T-helper 17 cell (primary cell): ENCODE data around the gene OR10A3. TPM values are rescaled to one million over a fixed set of nuclear protein-coding genes. Genes with fewer than 3 reads are reported as not detected.

Experiments
- ATAC-seq: fragments of 150-1000 bp; cut with Tn5 transposase; 2 replicates; pipeline ENCODE4 v1.10.0; 2021; ENCODE audit warnings: mild to moderate bottlenecking, moderate library complexity
- DNase-seq, 3 donors: peaks; one replicate each; pipeline versions ENCODE4 v3.0.0 to v3.0.0-alpha.2; 2020 to 2021
- H3K9me3 ChIP-seq: one replicate; pipeline ENCODE4 v1.7.0; 2013; ENCODE audit warnings: low read length, mild to moderate bottlenecking; ENCODE audit not compliant: control insufficient read depth, poor library complexity, severe bottlenecking
- H3K27ac Mint-ChIP-seq: one replicate; pipeline ENCODE4 v1.8.0; 2022; ENCODE audit warnings: mild to moderate bottlenecking, moderate library complexity, mixed read lengths
- H3K27me3 Mint-ChIP-seq: one replicate; pipeline ENCODE4 v1.8.0; 2022; ENCODE audit warnings: mixed read lengths
- H3K36me3 Mint-ChIP-seq: one replicate; pipeline ENCODE4 v1.8.0; 2022; ENCODE audit warnings: low read depth, mixed read lengths
- H3K4me1 Mint-ChIP-seq: one replicate; pipeline ENCODE4 v1.8.0; 2022; ENCODE audit warnings: mild to moderate bottlenecking, mixed read lengths
- H3K4me3 Mint-ChIP-seq: one replicate; pipeline ENCODE4 v1.8.0; 2022; ENCODE audit warnings: mild to moderate bottlenecking, moderate library complexity, mixed read lengths
- total RNA-seq, 4 donors: library from RNA in 2 of 4; stranded (reverse) in 2 of 4; gene quantifications; one replicate each; pipeline ENCODE4 v1.2.3 and lab custom pipeline; 2022 to 2026

Gene OR10A3
- total RNA-seq, 2 donors from 2014 or later = not detected

- DNase-seq (no peak), ATAC-seq (no peak)
- H3K36me3 Mint-ChIP-seq = peaks cover 6% of the 10 kb centered on the region
- no peaks in the 10 kb centered on the region for H3K9me3 ChIP-seq
- peaks cover 2% of the 10 kb centered on the region for H3K4me1 Mint-ChIP-seq
- no peak overlapping the region for H3K4me3 Mint-ChIP-seq
- H3K27ac Mint-ChIP-seq = no peak overlapping the region
- peaks cover 54% of the 10 kb centered on the region for H3K27me3 Mint-ChIP-seq
Observed at GRCh38 chr11:7967826-7968225, 26.3 kb upstream of the OR10A3 start.

- H3K4me3 Mint-ChIP-seq = no peak overlapping the region
- DNase-seq (no peak), ATAC-seq (no peak)
- H3K36me3 Mint-ChIP-seq = peaks cover 6% of the 10 kb centered on the region
- H3K27ac Mint-ChIP-seq = no peak overlapping the region
- peaks cover 52% of the 10 kb centered on the region for H3K27me3 Mint-ChIP-seq
- peaks cover 2% of the 10 kb centered on the region for H3K4me1 Mint-ChIP-seq
- H3K9me3 ChIP-seq = no peaks in the 10 kb centered on the region
Observed at GRCh38 chr11:7967097-7967496, 25.6 kb upstream of the OR10A3 start.

DNA sequence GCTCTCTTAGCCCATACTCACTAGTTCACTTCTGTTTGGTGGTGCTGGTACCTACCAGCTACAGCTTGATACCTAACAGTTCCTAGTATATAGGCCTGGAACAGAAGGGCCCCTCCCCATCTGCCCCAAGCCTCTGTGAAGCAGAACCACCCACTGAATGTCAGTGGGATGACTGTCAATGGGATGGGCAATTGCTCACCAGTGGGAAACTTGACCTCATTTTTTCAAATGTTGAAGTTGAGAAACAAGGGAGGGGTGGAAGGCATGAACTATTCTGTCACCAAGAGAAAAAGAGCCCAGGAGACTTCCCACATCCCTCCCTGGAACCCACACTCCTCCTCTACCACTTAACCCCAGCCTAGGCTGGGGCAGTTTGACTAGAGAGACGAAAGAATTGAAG lies 23.9 kb upstream of the OR10A3 start, which contains the start of gene NLRP10:
Gene NLRP10 (minus strand): TSS at position 62 of the 400 bp plus-strand sequence. CDS start 1,952 bp downstream, outside the sequence.
- H3K36me3 Mint-ChIP-seq = peaks cover 6% of the 10 kb centered on the region
- peaks cover 2% of the 10 kb centered on the region for H3K4me1 Mint-ChIP-seq
- H3K4me3 Mint-ChIP-seq = no peak within 1 kb of the TSS
- no peaks in the 10 kb centered on the region for H3K9me3 ChIP-seq
- DNase-seq = no peak
- peaks cover 56% of the 10 kb centered on the region for H3K27me3 Mint-ChIP-seq
- no peak within 1 kb of the TSS for H3K27ac Mint-ChIP-seq
- ATAC-seq = no peak

GRCh38 chr11:7964873-7965272 lies 23.4 kb upstream of the OR10A3 start:
- H3K9me3 ChIP-seq = no peaks in the 10 kb centered on the region
- peaks cover 6% of the 10 kb centered on the region for H3K36me3 Mint-ChIP-seq
- DNase-seq (no peak), ATAC-seq (no peak)
- H3K4me3 Mint-ChIP-seq = no peak overlapping the region
- peaks cover 60% of the 10 kb centered on the region for H3K27me3 Mint-ChIP-seq
- peaks cover 2% of the 10 kb centered on the region for H3K4me1 Mint-ChIP-seq
- no peak overlapping the region for H3K27ac Mint-ChIP-seq

- Mint-ChIP-seq H3K4me3 (no peak overlapping the region), H3K27ac (no peak overlapping the region), H3K4me1 (peaks cover 2% of the 10 kb centered on the region), H3K36me3 (peaks cover 6% of the 10 kb centered on the region), H3K27me3 (peaks cover 66% of the 10 kb centered on the region)
- no peaks in the 10 kb centered on the region for H3K9me3 ChIP-seq
- ATAC-seq = no peak
- DNase-seq = no peak
Observed at GRCh38 chr11:7964261-7964660, 22.8 kb upstream of the OR10A3 start.

GRCh38 chr11:7955191-7955590 lies 13.7 kb upstream of the OR10A3 start:
- H3K27ac Mint-ChIP-seq = no peak overlapping the region
- peaks cover 48% of the 10 kb centered on the region for H3K27me3 Mint-ChIP-seq
- no peak for ATAC-seq
- no peaks in the 10 kb centered on the region for H3K36me3 Mint-ChIP-seq
- DNase-seq = no peak
- H3K9me3 ChIP-seq = no peaks in the 10 kb centered on the region
- H3K4me3 Mint-ChIP-seq = no peak overlapping the region
- no peaks in the 10 kb centered on the region for H3K4me1 Mint-ChIP-seq

GRCh38 chr11:7949934-7950333 lies 8.4 kb upstream of the OR10A3 start:
- no peaks in the 10 kb centered on the region for H3K4me1 Mint-ChIP-seq
- no peak overlapping the region for H3K27ac Mint-ChIP-seq
- DNase-seq (no peak), ATAC-seq (no peak)
- no peaks in the 10 kb centered on the region for H3K9me3 ChIP-seq
- no peaks in the 10 kb centered on the region for H3K36me3 Mint-ChIP-seq
- peaks cover 47% of the 10 kb centered on the region for H3K27me3 Mint-ChIP-seq
- H3K4me3 Mint-ChIP-seq = no peak overlapping the region

DNA sequence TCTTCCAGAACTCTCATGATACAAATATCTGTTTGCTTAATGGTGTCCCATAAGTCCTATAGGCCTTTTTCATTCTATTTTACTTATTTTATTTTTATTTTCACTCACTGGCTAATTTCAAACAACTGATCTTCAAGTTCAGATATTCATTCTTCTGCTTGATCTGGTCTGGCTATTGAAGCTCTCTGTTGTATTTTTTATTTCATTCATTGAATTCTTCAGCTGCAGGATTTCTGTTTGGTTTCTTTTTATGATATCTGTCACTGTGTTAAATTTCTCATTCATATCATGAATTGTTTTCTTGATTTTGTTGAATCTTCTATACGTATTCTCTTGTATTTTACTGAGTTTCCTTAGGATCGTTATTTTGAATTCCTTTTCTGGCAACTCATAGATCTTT lies 2.6 kb upstream of the OR10A3 start:
- Mint-ChIP-seq H3K27ac (no peak overlapping the region), H3K4me3 (no peak overlapping the region), H3K36me3 (no peaks in the 10 kb centered on the region), H3K4me1 (no peaks in the 10 kb centered on the region), H3K27me3 (peaks cover 28% of the 10 kb centered on the region)
- DNase-seq (no peak), ATAC-seq (no peak)
- peaks cover 6% of the 10 kb centered on the region for H3K9me3 ChIP-seq

- Mint-ChIP-seq H3K27ac (no peak overlapping the region), H3K4me1 (no peaks in the 10 kb centered on the region), H3K27me3 (peaks cover 22% of the 10 kb centered on the region), H3K36me3 (no peaks in the 10 kb centered on the region), H3K4me3 (no peak overlapping the region)
- H3K9me3 ChIP-seq = peaks cover 6% of the 10 kb centered on the region
- DNase-seq (no peak), ATAC-seq (no peak)
Observed at GRCh38 chr11:7941146-7941545, 362 bp downstream of the OR10A3 start.

DNA sequence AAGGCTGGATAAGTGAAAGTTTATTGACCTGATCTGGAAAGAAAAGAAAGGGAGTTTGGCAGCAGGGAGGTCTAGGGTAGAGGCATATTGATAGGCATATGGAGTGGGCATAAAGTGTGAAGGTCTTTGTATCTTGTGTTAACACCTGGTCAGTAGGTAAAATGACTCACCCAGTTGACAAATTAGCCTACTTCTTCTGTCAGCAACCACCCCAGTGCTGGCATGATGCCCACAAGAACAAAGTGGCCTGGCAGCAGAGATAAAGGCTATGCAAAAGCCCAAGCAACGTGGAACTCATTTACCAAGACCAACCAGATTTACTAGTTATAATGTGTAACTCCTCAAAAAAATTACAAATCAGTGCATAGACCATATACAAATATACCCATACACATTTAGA lies 4.9 kb downstream of the OR10A3 start:
- ATAC-seq = no peak

GRCh38 chr11:7931168-7931567 lies 10.3 kb downstream of the OR10A3 start, which contains the start of gene OR10A6:
Gene OR10A6 (minus strand): TSS chr11:7931268. CDS start chr11:7928662, 2,606 bp downstream.
- Mint-ChIP-seq H3K36me3 (no peaks in the 10 kb centered on the region), H3K4me3 (no peak within 1 kb of the TSS), H3K27ac (no peak within 1 kb of the TSS), H3K27me3 (peaks cover 47% of the 10 kb centered on the region), H3K4me1 (no peaks in the 10 kb centered on the region)
- no peak for DNase-seq
- H3K9me3 ChIP-seq = no peaks in the 10 kb centered on the region
- no peak for ATAC-seq

More for the DNA sequence above, 4.9 kb downstream of the OR10A3 start:
- Mint-ChIP-seq H3K4me1 (no peaks in the 10 kb centered on the region), H3K27ac (no peak overlapping the region), H3K36me3 (no peaks in the 10 kb centered on the region), H3K27me3 (peaks cover 47% of the 10 kb centered on the region), H3K4me3 (no peak overlapping the region)
- no peaks in the 10 kb centered on the region for H3K9me3 ChIP-seq
- DNase-seq = no peak

DNA sequence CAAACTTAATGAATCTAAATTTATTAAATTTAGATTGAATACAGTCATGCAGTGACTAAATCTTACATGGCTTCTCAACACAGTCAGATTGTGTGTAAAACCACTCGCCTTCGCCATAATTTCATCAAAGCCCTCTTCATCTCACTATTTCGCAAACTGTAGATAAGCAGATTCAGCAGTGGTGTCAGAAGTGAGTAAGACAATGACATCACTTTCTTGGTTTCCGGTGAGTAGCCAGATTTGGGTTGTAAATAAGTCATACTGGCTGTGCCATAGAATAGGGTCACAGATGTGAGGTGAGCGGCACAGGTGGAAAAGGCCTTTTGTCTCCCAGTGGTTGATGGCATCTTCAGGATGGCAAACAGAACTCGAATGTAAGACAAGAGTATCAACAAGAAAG lies 13.9 kb downstream of the OR10A3 start:
- H3K36me3 Mint-ChIP-seq = no peaks in the 10 kb centered on the region
- no peaks in the 10 kb centered on the region for H3K4me1 Mint-ChIP-seq
- no peaks in the 10 kb centered on the region for H3K9me3 ChIP-seq
- H3K27me3 Mint-ChIP-seq = peaks cover 39% of the 10 kb centered on the region
- no peak overlapping the region for H3K27ac Mint-ChIP-seq
- no peak for DNase-seq
- ATAC-seq = no peak
- no peak overlapping the region for H3K4me3 Mint-ChIP-seq

DNA sequence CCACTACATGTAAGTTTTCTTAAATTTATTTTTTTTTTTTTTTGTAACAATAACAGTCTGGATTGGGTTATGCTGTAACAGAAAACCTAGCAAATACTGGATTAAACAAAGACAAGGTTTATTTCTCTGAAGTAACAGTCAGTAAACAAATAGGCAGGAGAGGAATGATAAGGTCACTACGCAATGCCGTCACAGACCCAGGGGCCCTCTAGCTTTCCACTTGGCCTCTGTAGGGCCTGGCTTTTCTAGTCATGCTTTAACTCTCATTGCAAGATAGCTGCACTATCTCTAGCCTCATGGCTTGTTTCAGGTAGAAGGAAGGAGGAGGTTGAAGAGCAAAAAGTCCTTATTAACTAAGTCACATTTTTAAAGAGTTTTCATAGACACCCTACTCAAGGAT lies 17.0 kb downstream of the OR10A3 start:
- Mint-ChIP-seq H3K27me3 (peaks cover 18% of the 10 kb centered on the region), H3K4me3 (no peak overlapping the region), H3K4me1 (no peaks in the 10 kb centered on the region), H3K27ac (no peak overlapping the region), H3K36me3 (no peaks in the 10 kb centered on the region)
- no peaks in the 10 kb centered on the region for H3K9me3 ChIP-seq
- no peak for DNase-seq
- no peak for ATAC-seq

- Mint-ChIP-seq H3K4me1 (no peaks in the 10 kb centered on the region), H3K36me3 (peaks cover 4% of the 10 kb centered on the region), H3K27me3 (peaks cover 39% of the 10 kb centered on the region), H3K4me3 (no peak overlapping the region), H3K27ac (no peak overlapping the region)
- ATAC-seq = no peak
- H3K9me3 ChIP-seq = no peaks in the 10 kb centered on the region
- no peak for DNase-seq
Observed at GRCh38 chr11:7918141-7918540, 23.4 kb downstream of the OR10A3 start.
